ENCODE measurements around the gene APOBEC3C. TPM values are rescaled to one million over a fixed set of nuclear protein-coding genes. Genes with fewer than 3 reads are reported as not detected.
"Not testable (repeated sequence)": the region's sequence is repeated elsewhere in the genome, so short reads cannot be mapped to it uniquely, and the experiment has no call there.

APOBEC3C gene
- total RNA-seq, 1 experiment from 2014 or later, result 30.1 TPM

- no peak overlapping the region for H3K4me3 Mint-ChIP-seq (ENCODE audit: unreplicated experiment)
- no TSS peak for BruUV-seq (replicated peaks)
- peaks cover 25% of the 10 kb centered on the region for H3K27me3 Mint-ChIP-seq (ENCODE audit: insufficient read depth, unreplicated experiment)
- no peak for DNase-seq (ENCODE audit: unreplicated experiment)
- CTCF ChIA-PET, result interaction anchor here (0.6 kb wide), 1 partner anchor 131 kb away, joined by 4 read pairs; no protein-coding TSS in a partner anchor
- H3K27ac Mint-ChIP-seq (ENCODE audit: low read depth, unreplicated experiment), result no peak overlapping the region
- H3K4me1 Mint-ChIP-seq (ENCODE audit: insufficient read depth, unreplicated experiment), result peaks cover 15% of the 10 kb centered on the region
- H3K36me3 Mint-ChIP-seq (ENCODE audit: insufficient read depth, unreplicated experiment), result no peaks in the 10 kb centered on the region
- TF ChIP-seq CTCF (IDR thresholded peaks at IDR 0.05; ENCODE audit: unreplicated experiment), result no peak
- POLR2A ChIA-PET, result no interaction called here
- no peaks in the 10 kb centered on the region for H3K9me3 Mint-ChIP-seq (ENCODE audit: unreplicated experiment)
- intact Hi-C loops (cut with micrococcal nuclease), result no loop called here
Observed at GRCh38 chr22:38986629-38987028, 27.4 kb upstream of the APOBEC3C start.

DNA sequence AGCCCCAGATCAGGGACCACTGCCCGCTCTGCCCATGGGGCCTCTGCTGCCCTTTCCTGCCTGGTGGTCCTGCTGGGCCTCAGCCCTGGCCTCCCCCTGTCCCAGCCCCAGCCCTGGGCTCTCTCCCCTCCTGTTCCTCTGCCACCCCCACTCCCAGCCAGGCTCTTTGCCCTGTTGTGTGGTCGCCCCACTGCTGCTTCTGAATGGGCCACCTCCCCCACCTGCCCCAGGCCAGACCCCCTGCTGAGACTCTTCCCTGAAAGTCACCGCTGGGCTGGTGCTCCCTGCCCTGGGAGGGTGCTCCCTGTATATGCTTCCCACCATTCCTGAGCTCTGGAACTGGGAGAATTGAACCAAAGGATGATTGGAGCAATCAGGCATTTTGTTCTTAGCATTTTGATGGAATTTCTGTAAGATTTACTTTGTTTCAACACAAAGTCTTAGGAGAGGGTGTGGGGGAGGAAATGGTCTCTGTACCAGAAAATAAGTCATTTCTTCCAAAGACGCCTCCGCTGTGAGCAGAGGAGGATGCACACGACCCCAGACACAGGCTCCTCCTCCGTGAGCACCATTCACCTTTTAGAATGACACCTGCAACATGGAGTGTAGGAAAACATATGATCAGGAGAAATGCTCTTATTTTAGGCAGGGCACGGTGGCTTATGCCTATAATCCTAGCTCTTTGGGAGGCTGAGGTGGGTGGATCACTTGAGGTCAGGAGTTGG is 26.7 kb upstream of the APOBEC3C start:
- intact Hi-C loops (cut with micrococcal nuclease), result no loop called here
- H3K9me3 Mint-ChIP-seq (ENCODE audit: unreplicated experiment), result no peaks in the 10 kb centered on the region
- H3K4me3 Mint-ChIP-seq (ENCODE audit: unreplicated experiment), result no peak overlapping the region
- H3K27ac Mint-ChIP-seq (ENCODE audit: low read depth, unreplicated experiment), result no peak overlapping the region
- POLR2A ChIA-PET, result no interaction called here
- CTCF ChIA-PET, result interaction anchor here (0.6 kb wide), 1 partner anchor 131 kb away, joined by 4 read pairs; no protein-coding TSS in a partner anchor
- H3K36me3 Mint-ChIP-seq (ENCODE audit: insufficient read depth, unreplicated experiment), result no peaks in the 10 kb centered on the region
- BruUV-seq (replicated peaks), result no TSS peak
- no peak for TF ChIP-seq CTCF (IDR thresholded peaks at IDR 0.05; ENCODE audit: unreplicated experiment)
- H3K27me3 Mint-ChIP-seq (ENCODE audit: insufficient read depth, unreplicated experiment), result peaks cover 25% of the 10 kb centered on the region
- no peak for DNase-seq (ENCODE audit: unreplicated experiment)
- H3K4me1 Mint-ChIP-seq (ENCODE audit: insufficient read depth, unreplicated experiment), result peaks cover 9% of the 10 kb centered on the region

DNA sequence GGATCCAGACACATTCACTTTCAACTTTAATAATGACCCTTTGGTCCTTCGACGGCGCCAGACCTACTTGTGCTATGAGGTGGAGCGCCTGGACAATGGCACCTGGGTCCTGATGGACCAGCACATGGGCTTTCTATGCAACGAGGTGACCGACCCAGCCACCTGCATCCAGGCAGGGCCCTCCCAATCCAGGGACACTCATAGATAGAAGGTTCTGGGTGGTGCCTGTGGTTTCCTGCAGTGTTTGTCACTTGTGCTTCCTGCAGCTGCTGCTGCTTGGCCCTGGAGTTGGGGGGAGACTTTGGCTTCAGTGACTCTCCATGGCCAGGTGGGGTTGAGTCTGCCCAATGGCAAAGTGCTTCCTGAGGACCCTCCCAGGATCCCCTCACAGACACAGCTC is 24.6 kb upstream of the APOBEC3C start:
- Mint-ChIP-seq H3K4me1 (ENCODE audit: insufficient read depth, unreplicated experiment) (peaks cover 6% of the 10 kb centered on the region), H3K4me3 (ENCODE audit: unreplicated experiment) (no peak overlapping the region), H3K36me3 (ENCODE audit: insufficient read depth, unreplicated experiment) (no peaks in the 10 kb centered on the region), H3K9me3 (ENCODE audit: unreplicated experiment) (no peaks in the 10 kb centered on the region), H3K27me3 (ENCODE audit: insufficient read depth, unreplicated experiment) (peaks cover 34% of the 10 kb centered on the region), H3K27ac (ENCODE audit: low read depth, unreplicated experiment) (no peak overlapping the region)
- ChIA-PET CTCF (no interaction called here), POLR2A (no interaction called here)
- no TSS peak for BruUV-seq (replicated peaks)
- intact Hi-C loops (cut with micrococcal nuclease), result no loop called here
- no peak for DNase-seq (ENCODE audit: unreplicated experiment)
- TF ChIP-seq CTCF (IDR thresholded peaks at IDR 0.05; ENCODE audit: unreplicated experiment), result no peak

DNA sequence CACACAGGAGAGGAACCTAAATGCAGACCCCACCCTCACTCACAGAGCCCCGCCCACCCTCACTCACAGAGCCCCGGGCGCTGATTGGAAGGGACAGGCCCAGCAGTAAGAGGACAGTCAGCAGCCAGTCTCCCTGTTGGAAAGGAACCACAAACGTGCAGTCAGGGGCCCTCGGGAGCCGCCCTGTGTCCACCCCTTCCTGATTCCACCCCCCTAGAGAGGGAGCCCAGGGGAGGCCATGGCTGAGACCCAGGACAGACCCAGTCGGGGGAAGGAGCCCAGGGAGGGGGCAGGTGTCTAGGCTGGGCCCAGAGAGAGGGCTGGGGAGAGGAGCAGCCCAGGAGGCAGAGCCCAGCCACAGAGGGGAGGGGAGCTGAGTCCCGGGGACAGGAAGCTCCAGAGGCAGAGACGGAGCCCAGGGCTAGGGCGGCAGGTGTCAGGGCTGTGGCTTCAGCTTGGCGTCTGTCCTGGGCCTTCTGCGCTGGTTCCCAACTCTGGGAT is 21.1 kb upstream of the APOBEC3C start:
- H3K27ac Mint-ChIP-seq (ENCODE audit: low read depth, unreplicated experiment); H3K36me3 Mint-ChIP-seq (ENCODE audit: insufficient read depth, unreplicated experiment); H3K4me3 Mint-ChIP-seq (ENCODE audit: unreplicated experiment); H3K4me1 Mint-ChIP-seq (ENCODE audit: insufficient read depth, unreplicated experiment); H3K9me3 Mint-ChIP-seq (ENCODE audit: unreplicated experiment); CTCF ChIA-PET; DNase-seq (ENCODE audit: unreplicated experiment); BruUV-seq (replicated peaks); intact Hi-C loops (cut with micrococcal nuclease); POLR2A ChIA-PET: not testable (repeated sequence)
- peaks cover 43% of the 10 kb centered on the region for H3K27me3 Mint-ChIP-seq (ENCODE audit: insufficient read depth, unreplicated experiment)

Data from MCF 10A (cell line).